Measurements from ENCODE around the gene FBXO31.
"Not testable (repeated sequence)": the region's sequence is repeated elsewhere in the genome, so short reads cannot be mapped to it uniquely, and the experiment has no call there.

Gene FBXO31

GRCh38 chr16:87369796-87370719, 13.5 kb downstream of the FBXO31 start:
- Histone ChIP-seq H3K4me1 (ENCODE audit: control insufficient read depth, insufficient read depth, low read length, unreplicated experiment) (no peaks in the 10 kb centered on the region), H3K4me3 (ENCODE audit: low read depth, low read length) (no peak overlapping the region), H3K79me2 (ENCODE audit: control insufficient read depth, insufficient read depth, low read length, unreplicated experiment) (peaks cover 84% of the 10 kb centered on the region), H3K27ac (ENCODE audit: low read depth, low read length) (no peak overlapping the region), H3K36me3 (ENCODE audit: insufficient read depth, low read length) (peaks cover 9% of the 10 kb centered on the region; the same call in 1 of the 2 replicates), H3K27me3 (ENCODE audit: insufficient read depth, low read length) (no peaks in the 10 kb centered on the region), H2AFZ (ENCODE audit: low read length, unreplicated experiment) (no peak overlapping the region)

- H3K27me3 ChIP-seq (ENCODE audit: insufficient read depth, low read length), result no peaks in the 10 kb centered on the region
- H3K4me3 ChIP-seq (ENCODE audit: low read depth, low read length), result no peak overlapping the region
- H2AFZ ChIP-seq (ENCODE audit: low read length, unreplicated experiment), result no peak overlapping the region
- H3K27ac ChIP-seq (ENCODE audit: low read depth, low read length), result no peak overlapping the region
- H3K79me2 ChIP-seq (ENCODE audit: control insufficient read depth, insufficient read depth, low read length, unreplicated experiment), result peaks cover 84% of the 10 kb centered on the region
- no peaks in the 10 kb centered on the region for H3K4me1 ChIP-seq (ENCODE audit: control insufficient read depth, insufficient read depth, low read length, unreplicated experiment)
- peaks cover 6% of the 10 kb centered on the region; the same call in 1 of the 2 replicates for H3K36me3 ChIP-seq (ENCODE audit: insufficient read depth, low read length)
Measured at GRCh38 chr16:87369117-87369765, 14.3 kb downstream of the FBXO31 start.

GRCh38 chr16:87368029-87368770, 15.4 kb downstream of the FBXO31 start:
- H3K4me1 ChIP-seq (ENCODE audit: control insufficient read depth, insufficient read depth, low read length, unreplicated experiment), result no peaks in the 10 kb centered on the region
- H3K36me3 ChIP-seq (ENCODE audit: insufficient read depth, low read length), result peaks cover 4% of the 10 kb centered on the region; the same call in 1 of the 2 replicates
- H3K27ac ChIP-seq (ENCODE audit: low read depth, low read length), result no peak overlapping the region
- no peak overlapping the region for H2AFZ ChIP-seq (ENCODE audit: low read length, unreplicated experiment)
- H3K27me3 ChIP-seq (ENCODE audit: insufficient read depth, low read length), result no peaks in the 10 kb centered on the region
- peaks cover 80% of the 10 kb centered on the region for H3K79me2 ChIP-seq (ENCODE audit: control insufficient read depth, insufficient read depth, low read length, unreplicated experiment)
- H3K4me3 ChIP-seq (ENCODE audit: low read depth, low read length), result no peak overlapping the region

- Histone ChIP-seq H2AFZ (ENCODE audit: low read length, unreplicated experiment) (no peak overlapping the region), H3K27ac (ENCODE audit: low read depth, low read length) (no peak overlapping the region), H3K36me3 (ENCODE audit: insufficient read depth, low read length) (peaks cover 4% of the 10 kb centered on the region; the same call in 1 of the 2 replicates), H3K79me2 (ENCODE audit: control insufficient read depth, insufficient read depth, low read length, unreplicated experiment) (peaks cover 74% of the 10 kb centered on the region), H3K4me1 (ENCODE audit: control insufficient read depth, insufficient read depth, low read length, unreplicated experiment) (no peaks in the 10 kb centered on the region), H3K27me3 (ENCODE audit: insufficient read depth, low read length) (no peaks in the 10 kb centered on the region), H3K4me3 (ENCODE audit: low read depth, low read length) (no peak overlapping the region)
Measured at GRCh38 chr16:87367529-87367928, 16.0 kb downstream of the FBXO31 start.

GRCh38 chr16:87366930-87367329, 16.6 kb downstream of the FBXO31 start:
- H2AFZ ChIP-seq (ENCODE audit: low read length, unreplicated experiment), result no peak overlapping the region
- peaks cover 4% of the 10 kb centered on the region; the same call in 1 of the 2 replicates for H3K36me3 ChIP-seq (ENCODE audit: insufficient read depth, low read length)
- H3K4me3 ChIP-seq (ENCODE audit: low read depth, low read length), result no peak overlapping the region
- H3K27me3 ChIP-seq (ENCODE audit: insufficient read depth, low read length), result no peaks in the 10 kb centered on the region
- H3K27ac ChIP-seq (ENCODE audit: low read depth, low read length), result no peak overlapping the region
- peaks cover 68% of the 10 kb centered on the region for H3K79me2 ChIP-seq (ENCODE audit: control insufficient read depth, insufficient read depth, low read length, unreplicated experiment)
- no peaks in the 10 kb centered on the region for H3K4me1 ChIP-seq (ENCODE audit: control insufficient read depth, insufficient read depth, low read length, unreplicated experiment)

GRCh38 chr16:87366288-87366687, 17.3 kb downstream of the FBXO31 start:
- H3K36me3 ChIP-seq (ENCODE audit: insufficient read depth, low read length), result peaks cover 8% of the 10 kb centered on the region; the same call in 1 of the 2 replicates

GRCh38 chr16:87365021-87365713, 18.4 kb downstream of the FBXO31 start:
- Histone ChIP-seq H3K36me3 (ENCODE audit: insufficient read depth, low read length) (peaks cover 9% of the 10 kb centered on the region; the same call in 1 of the 2 replicates), H3K27ac (ENCODE audit: low read depth, low read length) (no peak overlapping the region), H3K79me2 (ENCODE audit: control insufficient read depth, insufficient read depth, low read length, unreplicated experiment) (peaks cover 52% of the 10 kb centered on the region), H3K4me3 (ENCODE audit: low read depth, low read length) (no peak overlapping the region), H3K27me3 (ENCODE audit: insufficient read depth, low read length) (no peaks in the 10 kb centered on the region), H3K4me1 (ENCODE audit: control insufficient read depth, insufficient read depth, low read length, unreplicated experiment) (no peaks in the 10 kb centered on the region), H2AFZ (ENCODE audit: low read length, unreplicated experiment) (no peak overlapping the region)

More at GRCh38 chr16:87366288-87366687, 17.3 kb downstream of the FBXO31 start:
- Histone ChIP-seq H2AFZ (ENCODE audit: low read length, unreplicated experiment) (no peak overlapping the region), H3K27ac (ENCODE audit: low read depth, low read length) (no peak overlapping the region), H3K4me1 (ENCODE audit: control insufficient read depth, insufficient read depth, low read length, unreplicated experiment) (no peaks in the 10 kb centered on the region), H3K4me3 (ENCODE audit: low read depth, low read length) (no peak overlapping the region), H3K79me2 (ENCODE audit: control insufficient read depth, insufficient read depth, low read length, unreplicated experiment) (peaks cover 64% of the 10 kb centered on the region), H3K27me3 (ENCODE audit: insufficient read depth, low read length) (no peaks in the 10 kb centered on the region)

GRCh38 chr16:87363771-87364455, 19.7 kb downstream of the FBXO31 start:
- Histone ChIP-seq H3K4me3 (ENCODE audit: low read depth, low read length) (no peak overlapping the region), H3K27me3 (ENCODE audit: insufficient read depth, low read length) (no peaks in the 10 kb centered on the region), H3K79me2 (ENCODE audit: control insufficient read depth, insufficient read depth, low read length, unreplicated experiment) (peaks cover 44% of the 10 kb centered on the region), H2AFZ (ENCODE audit: low read length, unreplicated experiment) (no peak overlapping the region), H3K36me3 (ENCODE audit: insufficient read depth, low read length) (peaks cover 12% of the 10 kb centered on the region; the same call in 1 of the 2 replicates), H3K27ac (ENCODE audit: low read depth, low read length) (no peak overlapping the region), H3K4me1 (ENCODE audit: control insufficient read depth, insufficient read depth, low read length, unreplicated experiment) (no peaks in the 10 kb centered on the region)

- Histone ChIP-seq H3K36me3 (ENCODE audit: insufficient read depth, low read length) (peaks cover 12% of the 10 kb centered on the region; the same call in 1 of the 2 replicates), H3K79me2 (ENCODE audit: control insufficient read depth, insufficient read depth, low read length, unreplicated experiment) (peaks cover 38% of the 10 kb centered on the region)
- H3K27ac ChIP-seq (ENCODE audit: low read depth, low read length); H3K4me1 ChIP-seq (ENCODE audit: control insufficient read depth, insufficient read depth, low read length, unreplicated experiment); H2AFZ ChIP-seq (ENCODE audit: low read length, unreplicated experiment); H3K27me3 ChIP-seq (ENCODE audit: insufficient read depth, low read length); H3K4me3 ChIP-seq (ENCODE audit: low read depth, low read length): not testable (repeated sequence)
Measured at GRCh38 chr16:87362828-87363559, 20.6 kb downstream of the FBXO31 start.
